Right lobe of liver (tissue), 4 donors: ENCODE measurements around the gene CSNK1G1.

Experiments
- POLR2A ChIP-seq: fragments of 450-650 bp; IDR thresholded peaks from one replicate; pipeline ENCODE4 v1.6.1; 2017; ENCODE audit warnings: antibody characterized with exemption, mild to moderate bottlenecking
- TF ChIP-seq, protein P1 (sequence below), 4 donors: fragments of 200-600 bp in 3 of 4; fragments of 450-650 bp in 1 of 4; IDR thresholded peaks; one replicate each; pipeline versions ENCODE4 v1.5.1 to v1.8.0; 2016 to 2022; ENCODE audit warnings: antibody characterized with exemption in 4 of 4, mild to moderate bottlenecking in 2 of 4
- donor health status: DM: no; HTN: no; CAD: no.
- donor health status: DM: no; HTN: no; CAD: no.
- donor health status: DM: no; HTN: yes; CAD: no.

DNA sequence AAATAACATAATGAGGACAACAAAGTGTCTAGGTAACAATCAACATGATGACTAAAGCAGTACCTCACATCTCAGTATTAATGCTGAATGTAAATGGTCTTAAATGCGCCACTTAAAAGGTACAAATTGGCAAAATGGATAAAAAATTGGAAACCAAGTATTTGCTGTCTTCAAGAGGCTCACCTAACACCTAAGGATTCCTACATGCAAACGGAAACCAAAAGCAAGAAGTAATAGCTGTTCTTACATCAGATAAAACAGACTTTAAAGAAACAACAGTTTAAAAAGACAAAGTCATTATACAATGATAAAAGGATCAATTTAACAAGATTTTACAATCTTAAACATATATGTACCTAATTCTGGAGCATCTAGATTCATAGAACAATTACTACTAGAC lies 22.5 kb downstream of the CSNK1G1 start:
- TF ChIP-seq, protein P1, sequence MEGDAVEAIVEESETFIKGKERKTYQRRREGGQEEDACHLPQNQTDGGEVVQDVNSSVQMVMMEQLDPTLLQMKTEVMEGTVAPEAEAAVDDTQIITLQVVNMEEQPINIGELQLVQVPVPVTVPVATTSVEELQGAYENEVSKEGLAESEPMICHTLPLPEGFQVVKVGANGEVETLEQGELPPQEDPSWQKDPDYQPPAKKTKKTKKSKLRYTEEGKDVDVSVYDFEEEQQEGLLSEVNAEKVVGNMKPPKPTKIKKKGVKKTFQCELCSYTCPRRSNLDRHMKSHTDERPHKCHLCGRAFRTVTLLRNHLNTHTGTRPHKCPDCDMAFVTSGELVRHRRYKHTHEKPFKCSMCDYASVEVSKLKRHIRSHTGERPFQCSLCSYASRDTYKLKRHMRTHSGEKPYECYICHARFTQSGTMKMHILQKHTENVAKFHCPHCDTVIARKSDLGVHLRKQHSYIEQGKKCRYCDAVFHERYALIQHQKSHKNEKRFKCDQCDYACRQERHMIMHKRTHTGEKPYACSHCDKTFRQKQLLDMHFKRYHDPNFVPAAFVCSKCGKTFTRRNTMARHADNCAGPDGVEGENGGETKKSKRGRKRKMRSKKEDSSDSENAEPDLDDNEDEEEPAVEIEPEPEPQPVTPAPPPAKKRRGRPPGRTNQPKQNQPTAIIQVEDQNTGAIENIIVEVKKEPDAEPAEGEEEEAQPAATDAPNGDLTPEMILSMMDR (IDR thresholded peaks at IDR 0.05) = no peak
- no peak for TF ChIP-seq POLR2A
